ENCODE results near the gene ZER1.

ZER1 gene

DNA sequence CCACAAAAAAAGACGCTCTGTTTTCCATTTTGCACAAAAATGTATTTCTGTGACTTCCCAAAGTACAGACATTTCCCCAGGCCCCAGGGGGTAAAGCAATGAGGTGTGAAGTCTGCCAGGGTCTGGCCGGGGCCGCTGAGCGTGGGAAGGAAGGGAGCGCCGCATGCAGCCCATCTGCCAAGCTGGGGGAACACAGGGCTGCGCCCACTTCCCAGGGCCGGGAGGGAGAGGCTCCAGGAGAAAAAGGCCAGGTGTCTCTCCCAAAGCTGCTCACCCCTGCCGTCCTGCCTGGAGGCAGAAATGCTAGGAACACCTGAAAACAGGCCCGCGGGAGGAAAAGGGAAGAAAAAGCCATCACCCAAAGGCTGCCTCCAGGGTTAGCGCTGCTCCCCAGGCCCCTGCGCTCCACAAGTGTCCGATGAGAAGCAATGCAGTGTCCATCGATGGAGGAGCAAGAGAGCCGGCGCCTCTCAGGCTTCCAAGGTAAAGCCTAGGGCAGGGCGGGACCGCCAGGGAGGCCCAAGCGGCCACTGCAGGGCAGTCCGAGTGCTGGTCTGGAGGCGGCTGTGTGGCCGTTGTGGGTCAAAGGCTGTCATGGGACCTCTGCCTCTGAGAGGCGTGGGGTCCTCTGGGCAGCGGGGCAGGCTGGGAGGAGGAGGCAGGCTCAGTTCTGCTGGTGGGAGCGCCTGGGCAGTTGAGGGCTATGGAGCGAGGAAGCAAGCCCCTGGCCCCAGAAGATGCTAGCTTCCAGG, 41.8 kb downstream of the ZER1 start:
- Histone ChIP-seq H3K9me3 (ENCODE audit: control insufficient read depth, low read depth, low read length) (no peaks in the 10 kb centered on the region), H3K9ac (ENCODE audit: low read length) (no peak overlapping the region), H3K4me1 (ENCODE audit: control insufficient read depth, low read depth, low read length) (no peaks in the 10 kb centered on the region), H3K27ac (ENCODE audit: low read length) (no peak overlapping the region), H3K27me3 (ENCODE audit: control insufficient read depth, insufficient read depth, low read length) (no peaks in the 10 kb centered on the region), H3K36me3 (ENCODE audit: control insufficient read depth, low read depth, low read length) (no peaks in the 10 kb centered on the region), H3K4me3 (ENCODE audit: low read length) (no peak overlapping the region)

DNA sequence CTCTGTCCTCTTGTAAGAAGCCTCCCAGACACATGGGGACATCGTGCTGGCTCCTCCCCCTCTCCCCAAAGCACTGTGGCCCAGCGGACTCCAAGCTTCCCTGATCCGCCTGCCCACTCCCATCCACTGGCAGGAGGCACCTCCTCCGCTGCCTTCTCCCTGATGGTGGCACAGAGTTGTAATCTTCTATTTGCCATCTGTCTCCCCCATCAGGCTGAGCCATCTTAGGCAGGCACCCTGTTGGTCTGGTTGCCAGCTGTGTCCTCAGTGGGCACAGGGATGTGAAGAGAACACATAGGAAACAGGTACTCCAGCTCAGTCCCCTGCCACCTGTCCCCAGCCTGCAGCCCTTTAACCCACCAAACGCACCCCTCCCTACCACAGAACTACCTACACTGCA, 42.4 kb downstream of the ZER1 start:
- no peaks in the 10 kb centered on the region for H3K27me3 ChIP-seq (ENCODE audit: control insufficient read depth, insufficient read depth, low read length)
- H3K9ac ChIP-seq (ENCODE audit: low read length), result no peak overlapping the region
- no peaks in the 10 kb centered on the region for H3K4me1 ChIP-seq (ENCODE audit: control insufficient read depth, low read depth, low read length)
- no peak overlapping the region for H3K4me3 ChIP-seq (ENCODE audit: low read length)
- no peaks in the 10 kb centered on the region for H3K36me3 ChIP-seq (ENCODE audit: control insufficient read depth, low read depth, low read length)
- H3K27ac ChIP-seq (ENCODE audit: low read length), result no peak overlapping the region
- no peaks in the 10 kb centered on the region for H3K9me3 ChIP-seq (ENCODE audit: control insufficient read depth, low read depth, low read length)

DNA sequence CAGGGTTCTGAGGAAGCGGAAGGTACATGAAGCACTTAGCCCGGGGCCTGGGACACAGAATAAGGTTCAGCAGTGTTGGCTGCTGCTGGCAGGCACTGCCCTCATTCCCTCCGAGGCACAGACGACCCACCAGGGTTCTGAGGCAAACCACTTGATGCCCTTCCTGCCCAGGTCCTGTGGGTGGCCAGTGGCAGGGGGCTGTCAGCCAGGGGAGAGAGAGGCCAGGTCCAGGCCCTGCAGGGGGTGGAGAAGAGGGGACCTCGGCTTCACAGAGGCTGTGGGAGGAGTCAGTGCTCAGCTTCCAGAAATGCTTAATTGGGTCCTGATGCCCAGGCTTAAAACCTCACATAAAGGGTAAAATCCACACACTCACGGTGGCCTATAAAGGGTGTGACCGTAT, 43.4 kb downstream of the ZER1 start:
- no peak overlapping the region for H3K9ac ChIP-seq (ENCODE audit: low read length)
- no peak overlapping the region for H3K4me3 ChIP-seq (ENCODE audit: low read length)
- H3K27ac ChIP-seq (ENCODE audit: low read length), result no peak overlapping the region
- no peaks in the 10 kb centered on the region for H3K36me3 ChIP-seq (ENCODE audit: control insufficient read depth, low read depth, low read length)
- H3K4me1 ChIP-seq (ENCODE audit: control insufficient read depth, low read depth, low read length), result no peaks in the 10 kb centered on the region
- no peaks in the 10 kb centered on the region for H3K9me3 ChIP-seq (ENCODE audit: control insufficient read depth, low read depth, low read length)
- no peaks in the 10 kb centered on the region for H3K27me3 ChIP-seq (ENCODE audit: control insufficient read depth, insufficient read depth, low read length)

DNA sequence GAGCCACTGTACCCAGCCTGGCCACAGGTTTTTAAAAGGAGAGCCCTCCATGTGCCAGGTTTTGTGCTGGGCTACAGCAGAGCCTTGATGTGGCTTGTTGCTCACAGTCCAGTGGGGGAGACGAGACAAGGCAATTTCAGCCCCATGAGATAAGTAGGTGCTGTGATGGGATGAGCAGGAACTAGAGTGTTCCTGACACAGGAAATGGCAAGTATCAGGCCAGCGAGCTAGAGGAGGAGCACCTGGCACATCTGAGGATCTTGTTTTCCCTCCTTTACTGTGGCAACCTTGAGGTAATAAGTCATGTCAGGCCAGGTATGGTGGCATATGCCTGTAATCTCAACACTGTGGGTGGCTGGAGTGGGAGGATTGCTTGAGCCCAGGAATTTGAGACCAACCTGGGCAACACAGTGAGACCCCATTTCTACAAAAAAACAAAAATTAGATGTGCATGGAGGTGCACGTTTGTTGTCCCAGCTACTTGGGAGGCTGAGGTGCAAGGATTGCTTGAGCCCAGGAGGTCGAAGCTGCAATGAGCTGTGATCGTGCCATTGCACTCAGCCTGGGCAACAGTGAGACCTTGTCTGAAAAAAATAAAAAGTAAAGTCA, 44.0 kb downstream of the ZER1 start:
- Histone ChIP-seq H3K9ac (ENCODE audit: low read length) (no peak overlapping the region), H3K4me1 (ENCODE audit: control insufficient read depth, low read depth, low read length) (no peaks in the 10 kb centered on the region), H3K27me3 (ENCODE audit: control insufficient read depth, insufficient read depth, low read length) (no peaks in the 10 kb centered on the region), H3K4me3 (ENCODE audit: low read length) (no peak overlapping the region), H3K9me3 (ENCODE audit: control insufficient read depth, low read depth, low read length) (no peaks in the 10 kb centered on the region), H3K27ac (ENCODE audit: low read length) (no peak overlapping the region), H3K36me3 (ENCODE audit: control insufficient read depth, low read depth, low read length) (no peaks in the 10 kb centered on the region)

DNA sequence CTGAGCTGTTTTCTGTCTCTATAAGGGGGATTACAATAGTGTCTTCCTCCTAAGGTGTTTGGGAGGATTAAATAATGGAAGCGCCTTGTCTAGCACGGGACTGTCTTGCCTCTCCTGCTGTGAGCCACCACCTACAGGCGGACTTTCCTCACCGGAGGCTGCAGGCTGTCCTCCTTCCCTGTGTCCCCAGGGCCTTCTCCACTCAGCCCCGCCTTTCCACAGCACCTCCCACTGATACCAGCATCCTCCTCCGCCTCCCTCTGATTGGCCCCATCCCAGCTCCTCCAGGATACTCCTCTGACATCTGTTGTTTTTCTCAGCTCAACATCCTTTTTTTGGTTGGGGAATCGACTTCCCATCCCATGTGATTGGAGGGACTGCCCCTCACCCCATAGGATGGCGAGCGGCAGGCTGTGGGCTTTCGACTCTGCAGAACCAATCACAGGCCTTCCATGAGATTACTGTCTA, 46.9 kb downstream of the ZER1 start:
- Histone ChIP-seq H3K9me3 (ENCODE audit: control insufficient read depth, low read depth, low read length) (no peaks in the 10 kb centered on the region), H3K27me3 (ENCODE audit: control insufficient read depth, insufficient read depth, low read length) (no peaks in the 10 kb centered on the region), H3K9ac (ENCODE audit: low read length) (no peak overlapping the region), H3K36me3 (ENCODE audit: control insufficient read depth, low read depth, low read length) (peaks cover 8% of the 10 kb centered on the region), H3K27ac (ENCODE audit: low read length) (peak overlapping the region; percentile 51), H3K4me3 (ENCODE audit: low read length) (peak overlapping the region; percentile 95), H3K4me1 (ENCODE audit: control insufficient read depth, low read depth, low read length) (no peaks in the 10 kb centered on the region)

DNA sequence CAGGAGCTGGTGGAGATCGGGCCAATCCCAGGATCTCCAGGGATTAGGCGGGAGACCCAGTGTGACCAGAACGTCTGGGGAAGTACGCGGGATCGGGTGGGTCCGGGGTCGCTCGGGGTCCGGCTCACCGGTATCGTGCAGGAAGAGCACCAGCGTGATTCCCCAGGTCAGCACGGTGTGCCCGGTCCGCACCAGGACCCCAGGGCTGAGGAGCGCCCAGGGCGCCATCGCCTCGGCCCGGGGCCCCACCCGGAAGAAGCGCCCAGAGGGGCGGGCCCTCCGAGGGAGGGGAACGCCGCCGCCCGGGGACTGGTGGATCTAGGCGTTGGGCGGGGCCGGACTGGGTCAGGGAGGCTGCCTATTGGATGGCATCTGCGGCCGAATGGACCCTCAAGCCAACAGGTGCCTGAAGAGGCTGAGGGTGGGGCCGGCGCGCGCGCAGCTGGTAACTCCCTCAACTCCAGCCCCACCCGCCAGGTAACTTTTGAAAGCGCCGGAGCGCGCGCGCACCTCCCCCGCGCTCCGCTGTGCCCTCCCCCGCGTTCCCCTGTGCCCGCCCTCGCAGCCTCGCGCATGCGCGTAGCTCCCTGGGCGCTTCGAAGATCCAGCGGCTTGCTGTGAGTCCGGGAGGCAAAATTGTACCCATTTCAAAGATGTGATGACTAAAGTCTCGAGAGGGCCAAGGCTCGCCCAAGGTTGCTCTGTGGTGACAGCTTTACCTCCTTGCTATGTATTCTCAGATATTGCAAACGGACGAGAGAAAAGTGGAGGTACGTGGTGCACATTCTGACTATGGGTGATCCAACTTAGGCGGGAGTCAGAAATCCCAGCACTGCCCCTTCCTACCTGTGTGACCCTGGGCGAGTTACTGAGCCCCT, 47.6 kb downstream of the ZER1 start, which contains the start of gene ZDHHC12:
TSS of gene ZDHHC12 (minus strand) at position 262 of the 878 bp plus-strand sequence. CDS start at position 228, 34 bp downstream.
- H3K36me3 ChIP-seq (ENCODE audit: control insufficient read depth, low read depth, low read length), result peaks cover 8% of the 10 kb centered on the region
- H3K4me3 ChIP-seq (ENCODE audit: low read length), result peak within 1 kb of the TSS; percentile 95
- H3K27me3 ChIP-seq (ENCODE audit: control insufficient read depth, insufficient read depth, low read length), result no peaks in the 10 kb centered on the region
- no peaks in the 10 kb centered on the region for H3K9me3 ChIP-seq (ENCODE audit: control insufficient read depth, low read depth, low read length)
- H3K4me1 ChIP-seq (ENCODE audit: control insufficient read depth, low read depth, low read length), result no peaks in the 10 kb centered on the region
- peak within 1 kb of the TSS; percentile 51 for H3K27ac ChIP-seq (ENCODE audit: low read length)
- H3K9ac ChIP-seq (ENCODE audit: low read length), result peak within 1 kb of the TSS; percentile 79

DNA sequence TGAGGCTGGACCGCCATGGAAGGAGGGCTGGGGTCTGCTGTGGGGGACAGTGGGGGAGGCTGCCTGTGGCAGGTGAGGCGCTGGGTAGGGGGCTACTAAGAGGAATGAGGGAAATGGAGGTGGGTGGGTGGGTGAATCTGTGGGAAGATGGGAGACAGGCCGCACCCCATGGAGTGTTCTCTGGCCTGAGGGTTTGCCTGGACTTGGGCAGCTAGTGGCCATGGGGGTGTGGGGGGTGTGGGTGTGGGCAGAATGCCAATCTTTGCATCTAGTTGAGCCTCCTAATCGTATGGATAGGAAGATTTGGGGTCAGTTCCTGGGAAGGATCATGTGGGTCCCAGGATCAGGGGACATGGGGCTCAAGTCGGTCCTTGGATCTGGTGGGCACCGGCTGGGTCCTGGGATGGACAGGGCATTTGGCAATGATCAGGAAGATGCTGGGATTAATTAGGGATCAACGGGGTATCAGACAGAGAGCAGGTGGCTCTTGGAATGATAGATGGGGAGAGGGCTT, 48.3 kb downstream of the ZER1 start:
- peak overlapping the region; percentile 95 for H3K4me3 ChIP-seq (ENCODE audit: low read length)
- peak overlapping the region; percentile 79 for H3K9ac ChIP-seq (ENCODE audit: low read length)
- no peaks in the 10 kb centered on the region for H3K9me3 ChIP-seq (ENCODE audit: control insufficient read depth, low read depth, low read length)
- H3K27me3 ChIP-seq (ENCODE audit: control insufficient read depth, insufficient read depth, low read length), result no peaks in the 10 kb centered on the region
- H3K27ac ChIP-seq (ENCODE audit: low read length), result no peak overlapping the region
- H3K4me1 ChIP-seq (ENCODE audit: control insufficient read depth, low read depth, low read length), result no peaks in the 10 kb centered on the region
- peaks cover 8% of the 10 kb centered on the region for H3K36me3 ChIP-seq (ENCODE audit: control insufficient read depth, low read depth, low read length)

DNA sequence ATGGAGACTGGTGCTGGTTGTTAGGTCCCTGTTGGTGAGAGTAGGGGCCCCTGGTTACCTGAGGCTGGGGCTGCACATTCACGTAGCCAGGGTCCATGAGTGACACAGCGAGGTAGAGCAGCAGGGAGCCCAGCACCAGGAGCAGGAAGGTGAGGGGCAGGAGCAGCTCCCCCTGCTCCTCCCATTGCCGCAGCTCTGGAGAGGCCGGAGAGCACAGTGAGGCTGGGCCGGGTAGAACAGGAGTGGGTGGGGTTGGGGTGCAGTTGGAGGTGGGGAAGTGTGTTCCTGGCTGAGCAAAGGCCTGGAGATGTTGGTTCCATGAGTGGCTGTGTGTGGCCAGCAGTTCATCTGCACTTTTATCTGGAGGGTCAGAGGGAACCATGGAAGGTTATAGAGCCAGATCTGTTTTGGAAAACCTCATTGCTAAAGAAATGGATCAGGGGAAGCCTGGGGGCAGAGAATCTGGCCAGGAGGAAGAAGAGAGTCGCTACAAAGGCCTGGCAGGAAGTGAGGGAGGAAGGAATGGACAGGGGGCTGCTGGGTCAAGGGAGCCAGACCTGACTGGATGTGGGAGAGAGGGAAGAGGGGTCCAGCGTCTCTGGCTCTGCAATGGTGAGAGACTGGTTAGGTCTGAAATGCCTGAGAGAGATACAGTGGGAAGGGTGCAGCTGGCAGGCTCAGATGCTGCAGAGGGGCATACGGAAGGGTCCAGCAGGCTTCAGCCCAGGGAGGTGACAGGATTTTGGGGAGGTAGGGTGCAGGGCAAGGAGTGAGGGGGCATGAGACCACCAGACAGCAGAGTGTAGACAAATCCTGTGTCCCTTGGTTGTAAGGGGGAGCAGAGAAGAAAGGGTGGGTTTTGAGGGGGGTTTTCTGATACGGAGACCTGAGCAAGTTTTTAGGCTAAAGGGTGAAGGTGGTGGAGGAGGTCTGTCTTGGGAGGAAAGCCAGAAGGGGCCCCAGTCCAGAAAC, 49.1 kb downstream of the ZER1 start:
- no peak overlapping the region for H3K27ac ChIP-seq (ENCODE audit: low read length)
- H3K9me3 ChIP-seq (ENCODE audit: control insufficient read depth, low read depth, low read length), result no peaks in the 10 kb centered on the region
- H3K4me3 ChIP-seq (ENCODE audit: low read length), result peak overlapping the region; percentile 95
- no peak overlapping the region for H3K9ac ChIP-seq (ENCODE audit: low read length)
- no peaks in the 10 kb centered on the region for H3K4me1 ChIP-seq (ENCODE audit: control insufficient read depth, low read depth, low read length)
- no peaks in the 10 kb centered on the region for H3K27me3 ChIP-seq (ENCODE audit: control insufficient read depth, insufficient read depth, low read length)
- peaks cover 8% of the 10 kb centered on the region for H3K36me3 ChIP-seq (ENCODE audit: control insufficient read depth, low read depth, low read length)

DNA sequence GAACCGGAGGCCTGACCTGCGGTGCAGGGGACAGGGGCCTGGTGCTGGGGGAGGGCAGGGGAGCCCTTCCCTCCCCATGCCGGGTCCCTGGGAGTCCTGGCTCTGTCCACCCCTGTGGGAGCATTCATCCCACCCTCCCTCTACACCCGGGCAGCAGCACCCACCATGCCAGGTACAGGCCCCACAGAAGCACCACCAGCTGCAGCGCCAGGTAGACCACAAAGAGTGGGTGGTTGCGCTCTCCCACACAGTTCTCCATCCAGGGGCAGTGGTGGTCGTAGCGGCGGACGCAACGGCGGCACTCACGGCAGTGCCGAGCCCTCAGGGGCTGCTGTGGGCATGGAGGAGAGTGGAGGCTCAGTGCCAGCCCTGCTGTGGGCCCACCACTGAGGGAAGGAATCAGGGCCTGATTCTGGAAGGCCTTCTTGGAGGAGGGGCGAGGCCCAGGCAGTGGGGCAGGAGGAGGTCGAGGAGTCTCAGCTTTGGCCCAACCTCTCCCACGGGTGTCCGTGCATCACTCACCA, 50.2 kb downstream of the ZER1 start:
- no peak overlapping the region for H3K27ac ChIP-seq (ENCODE audit: low read length)
- H3K27me3 ChIP-seq (ENCODE audit: control insufficient read depth, insufficient read depth, low read length), result no peaks in the 10 kb centered on the region
- no peaks in the 10 kb centered on the region for H3K4me1 ChIP-seq (ENCODE audit: control insufficient read depth, low read depth, low read length)
- H3K36me3 ChIP-seq (ENCODE audit: control insufficient read depth, low read depth, low read length), result peaks cover 8% of the 10 kb centered on the region
- no peak overlapping the region for H3K4me3 ChIP-seq (ENCODE audit: low read length)
- H3K9ac ChIP-seq (ENCODE audit: low read length), result no peak overlapping the region
- H3K9me3 ChIP-seq (ENCODE audit: control insufficient read depth, low read depth, low read length), result no peaks in the 10 kb centered on the region

DNA sequence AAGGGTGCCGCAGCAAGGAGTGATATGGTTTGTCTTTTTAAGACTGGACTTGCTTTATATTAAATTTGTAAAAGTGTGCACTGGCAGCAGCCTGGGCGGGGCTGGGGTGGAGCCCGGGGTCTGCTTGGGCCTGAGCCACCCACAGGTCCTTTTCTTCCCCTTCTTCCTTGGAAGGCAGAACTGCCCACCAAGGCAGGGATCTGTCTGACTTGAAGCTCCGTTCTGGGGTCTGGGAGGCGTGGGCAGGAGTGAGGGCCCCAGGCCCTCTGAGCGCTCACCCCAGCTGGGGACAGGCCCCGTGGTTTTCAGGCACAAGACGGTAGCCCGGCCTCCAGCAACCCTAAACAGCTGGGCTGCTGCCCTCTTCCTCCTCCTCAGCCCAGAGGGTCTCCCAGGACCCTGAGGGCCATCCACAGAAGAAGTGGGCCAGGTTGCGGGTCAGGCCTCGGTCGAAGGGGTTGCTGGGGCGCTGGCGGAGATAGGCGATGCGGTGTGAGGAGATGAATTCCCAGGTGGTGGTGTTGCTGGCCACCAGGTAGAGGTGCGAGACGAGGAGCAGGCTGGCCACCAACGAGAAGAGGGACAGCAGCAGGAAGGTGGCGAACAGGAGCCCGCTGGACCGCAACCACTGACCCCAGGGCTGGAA, 50.8 kb downstream of the ZER1 start:
- Histone ChIP-seq H3K9me3 (ENCODE audit: control insufficient read depth, low read depth, low read length) (no peaks in the 10 kb centered on the region), H3K4me3 (ENCODE audit: low read length) (no peak overlapping the region), H3K27me3 (ENCODE audit: control insufficient read depth, insufficient read depth, low read length) (no peaks in the 10 kb centered on the region), H3K4me1 (ENCODE audit: control insufficient read depth, low read depth, low read length) (no peaks in the 10 kb centered on the region), H3K9ac (ENCODE audit: low read length) (no peak overlapping the region), H3K27ac (ENCODE audit: low read length) (no peak overlapping the region), H3K36me3 (ENCODE audit: control insufficient read depth, low read depth, low read length) (peaks cover 8% of the 10 kb centered on the region)
